ENCODE measurements around the gene TRDN.
"Not testable (repeated sequence)": the region's sequence is repeated elsewhere in the genome, so short reads cannot be mapped to it uniquely, and the experiment has no call there.

TRDN gene

DNA sequence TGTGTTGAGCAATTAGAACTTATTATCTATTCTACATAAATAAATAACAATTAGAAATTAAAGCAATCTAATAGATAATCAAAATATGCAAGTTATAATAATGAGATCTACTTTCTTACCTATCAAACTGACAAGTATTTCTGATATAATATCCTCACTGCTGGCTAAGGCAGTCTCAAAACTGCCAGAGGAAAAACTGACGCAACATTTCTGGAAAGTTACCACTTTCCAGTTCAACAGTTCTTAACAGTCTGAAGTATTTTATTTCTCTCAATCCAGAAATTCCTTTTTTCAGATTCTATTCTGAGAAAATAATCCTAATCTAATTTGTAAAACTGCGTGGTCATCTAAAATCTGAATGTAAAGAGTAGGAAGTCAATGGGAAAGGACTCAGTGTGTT is 121.0 kb downstream of the TRDN start:
- DNase-seq (ENCODE audit: extremely low read depth in 1 of 2, low read depth in 1 of 2), result no peak

DNA sequence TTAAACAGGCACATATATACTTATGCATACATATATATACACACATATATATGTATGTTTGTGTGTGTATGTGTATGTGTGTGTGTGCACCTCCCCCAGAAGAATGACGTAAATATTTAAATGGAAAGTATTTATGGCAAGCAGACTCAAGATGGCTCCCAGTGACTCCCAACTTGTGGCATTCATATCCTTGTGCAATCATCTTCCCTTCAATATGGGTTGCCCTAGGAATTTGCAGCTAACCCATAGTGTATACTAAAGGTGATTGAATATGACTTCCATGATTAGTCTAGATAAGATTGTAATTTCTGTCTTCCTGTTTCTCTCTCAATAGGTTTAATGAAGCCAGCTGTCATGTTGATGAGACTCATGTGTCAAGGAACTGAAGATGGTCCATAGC is 127.6 kb downstream of the TRDN start:
- DNase-seq (ENCODE audit: extremely low read depth in 1 of 2, low read depth in 1 of 2), result no peak

- DNase-seq (ENCODE audit: extremely low read depth in 1 of 2, low read depth in 1 of 2), result no peak
Observed at GRCh38 chr6:123508290-123508689, 128.5 kb downstream of the TRDN start.

- no peak for DNase-seq (ENCODE audit: extremely low read depth in 1 of 2, low read depth in 1 of 2)
Observed at GRCh38 chr6:123507582-123507981, 129.2 kb downstream of the TRDN start.

DNA sequence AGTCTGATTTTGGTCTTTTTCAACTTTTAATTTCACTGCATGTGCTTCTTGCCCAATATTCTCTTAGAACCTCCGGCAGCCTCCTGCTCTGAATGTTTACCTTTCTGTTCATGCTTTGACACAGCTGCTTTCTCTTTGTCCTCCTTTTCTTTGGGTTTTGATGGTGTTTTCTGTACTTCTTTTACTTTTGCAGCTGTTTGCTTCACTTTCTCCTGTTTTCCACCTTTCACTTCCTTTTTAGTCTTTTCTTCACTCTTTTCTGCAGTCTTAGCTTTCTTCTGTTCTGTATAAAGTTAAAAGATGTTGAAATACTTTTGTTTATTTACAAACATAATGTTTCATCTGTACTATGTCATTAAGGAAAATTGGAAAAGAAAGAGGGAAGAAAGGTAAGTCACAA is 133.1 kb downstream of the TRDN start:
- DNase-seq (ENCODE audit: extremely low read depth in 1 of 2, low read depth in 1 of 2), result no peak

- no peak for DNase-seq (ENCODE audit: extremely low read depth in 1 of 2, low read depth in 1 of 2)
Observed at GRCh38 chr6:123497025-123497424, 139.7 kb downstream of the TRDN start.

DNA sequence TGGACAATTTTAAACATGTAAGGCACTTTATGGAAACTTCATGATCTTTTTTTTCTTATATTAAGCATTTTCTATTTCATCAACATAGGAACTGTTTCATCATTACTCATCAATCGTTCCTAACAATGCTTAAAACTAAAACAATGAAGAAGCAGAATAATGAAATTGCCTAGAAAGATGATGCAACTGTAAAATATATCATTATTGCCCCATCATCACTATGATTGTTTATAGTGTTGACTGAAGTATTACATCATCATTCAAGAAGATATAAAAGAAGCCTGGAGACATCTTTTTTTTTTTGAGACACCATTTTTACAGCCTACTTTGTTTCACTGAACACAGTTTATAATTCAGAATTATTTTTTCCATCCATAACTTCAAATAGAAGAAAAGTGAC is 147.2 kb downstream of the TRDN start:
- DNase-seq (ENCODE audit: extremely low read depth in 1 of 2, low read depth in 1 of 2), result no peak

- no peak for DNase-seq (ENCODE audit: extremely low read depth in 1 of 2, low read depth in 1 of 2)
Observed at GRCh38 chr6:123480986-123481385, 155.8 kb downstream of the TRDN start.

GRCh38 chr6:123472025-123472702 is 164.6 kb downstream of the TRDN start:
- DNase-seq (ENCODE audit: extremely low read depth in 1 of 2, low read depth in 1 of 2), result not testable (repeated sequence)

GRCh38 chr6:123467392-123467791 is 169.4 kb downstream of the TRDN start:
- no peak for DNase-seq (ENCODE audit: extremely low read depth in 1 of 2, low read depth in 1 of 2)

- no peak for DNase-seq (ENCODE audit: extremely low read depth in 1 of 2, low read depth in 1 of 2)
Observed at GRCh38 chr6:123462152-123462551, 174.6 kb downstream of the TRDN start.

DNA sequence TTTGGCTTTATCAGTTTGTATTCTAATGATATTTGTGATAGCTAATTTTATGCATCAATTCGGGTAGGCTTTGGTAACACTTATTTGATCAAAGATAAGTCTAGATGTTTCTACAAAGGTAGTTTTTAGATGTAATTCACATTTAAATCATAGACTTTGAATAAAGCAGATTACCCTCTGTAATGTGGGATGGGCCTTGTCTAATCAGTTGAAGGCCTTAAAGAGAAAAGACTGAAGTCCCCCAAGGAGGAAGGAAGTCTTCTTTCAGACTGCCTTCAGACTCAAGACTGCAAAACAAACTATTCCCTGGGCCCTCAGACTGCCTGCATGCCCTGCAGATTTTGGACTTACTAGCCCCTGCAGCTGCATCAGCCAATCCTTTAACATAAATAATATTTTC is 178.5 kb downstream of the TRDN start:
- no peak for DNase-seq (ENCODE audit: extremely low read depth in 1 of 2, low read depth in 1 of 2)

DNA sequence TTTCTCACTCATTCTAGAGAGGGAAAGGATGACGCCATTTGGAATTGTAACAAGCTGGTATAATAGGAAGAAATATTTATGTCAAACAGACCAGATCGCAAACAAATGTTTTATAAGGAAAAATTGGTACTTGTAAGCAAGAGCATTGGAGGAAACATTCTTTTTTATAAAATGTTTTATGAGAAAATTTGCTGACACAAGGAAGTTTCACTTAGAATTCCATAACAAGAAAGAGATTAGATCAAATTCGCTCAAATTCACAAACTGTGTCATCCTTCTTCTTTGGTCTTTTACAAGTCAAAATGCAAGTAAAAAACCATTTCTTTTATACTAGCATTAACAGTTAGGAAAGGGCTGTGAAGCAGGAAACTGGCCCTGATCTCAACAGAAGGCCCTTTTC is 179.9 kb downstream of the TRDN start:
- DNase-seq (ENCODE audit: extremely low read depth in 1 of 2, low read depth in 1 of 2), result no peak

GRCh38 chr6:123454448-123454847 is 182.3 kb downstream of the TRDN start:
- no peak for DNase-seq (ENCODE audit: extremely low read depth in 1 of 2, low read depth in 1 of 2)

- DNase-seq (ENCODE audit: extremely low read depth in 1 of 2, low read depth in 1 of 2), result not testable (repeated sequence)
Observed at GRCh38 chr6:123453071-123453470, 183.7 kb downstream of the TRDN start.

- DNase-seq (ENCODE audit: extremely low read depth in 1 of 2, low read depth in 1 of 2), result no peak
Observed at GRCh38 chr6:123448306-123448884, 188.4 kb downstream of the TRDN start.

GRCh38 chr6:123447315-123447937 is 189.3 kb downstream of the TRDN start:
- DNase-seq (ENCODE audit: extremely low read depth in 1 of 2, low read depth in 1 of 2), result no peak

GRCh38 chr6:123439371-123439770 is 197.4 kb downstream of the TRDN start:
- DNase-seq (ENCODE audit: extremely low read depth in 1 of 2, low read depth in 1 of 2), result no peak

DNA sequence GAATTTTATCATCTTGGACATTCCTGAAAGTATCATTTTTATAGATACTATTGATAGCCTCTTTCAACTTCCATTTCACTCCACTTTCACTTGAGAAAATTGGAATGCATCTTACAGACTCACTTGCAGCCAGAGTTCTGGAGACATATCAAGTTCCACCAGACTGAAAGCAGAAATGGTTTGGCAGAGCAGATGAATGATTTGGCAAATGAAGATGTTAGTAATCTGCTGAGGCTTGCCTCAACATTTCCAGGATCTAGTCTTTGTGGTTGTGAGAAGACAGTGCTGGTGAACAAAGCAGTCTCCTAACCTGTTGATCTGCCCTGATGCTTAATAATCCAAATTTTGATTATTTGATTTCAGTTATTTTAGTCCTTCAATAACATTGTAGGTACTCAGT is 202.6 kb downstream of the TRDN start:
- no peak for DNase-seq (ENCODE audit: extremely low read depth in 1 of 2, low read depth in 1 of 2)

DNA sequence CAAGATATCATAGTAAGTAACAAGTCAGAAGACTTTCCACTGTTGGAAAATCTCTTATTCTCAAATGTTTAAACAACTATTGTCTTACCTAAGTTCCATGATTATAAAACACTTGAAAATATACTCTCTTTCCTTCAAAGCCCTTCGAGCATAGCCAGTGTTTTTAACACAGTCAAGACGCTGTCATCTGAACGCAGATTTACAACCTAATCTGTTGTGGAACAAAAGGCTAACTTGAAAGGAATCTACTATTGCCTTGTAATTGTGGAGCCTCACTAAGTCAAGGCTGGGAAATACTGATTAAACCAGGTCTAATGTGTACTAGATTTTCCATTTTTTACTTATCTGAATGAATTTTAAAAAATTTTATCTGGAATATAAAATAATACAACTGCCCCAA is 205.8 kb downstream of the TRDN start:
- no peak for DNase-seq (ENCODE audit: extremely low read depth in 1 of 2, low read depth in 1 of 2)

GRCh38 chr6:123427008-123427407 is 209.7 kb downstream of the TRDN start:
- no peak for DNase-seq (ENCODE audit: extremely low read depth in 1 of 2, low read depth in 1 of 2)

DNA sequence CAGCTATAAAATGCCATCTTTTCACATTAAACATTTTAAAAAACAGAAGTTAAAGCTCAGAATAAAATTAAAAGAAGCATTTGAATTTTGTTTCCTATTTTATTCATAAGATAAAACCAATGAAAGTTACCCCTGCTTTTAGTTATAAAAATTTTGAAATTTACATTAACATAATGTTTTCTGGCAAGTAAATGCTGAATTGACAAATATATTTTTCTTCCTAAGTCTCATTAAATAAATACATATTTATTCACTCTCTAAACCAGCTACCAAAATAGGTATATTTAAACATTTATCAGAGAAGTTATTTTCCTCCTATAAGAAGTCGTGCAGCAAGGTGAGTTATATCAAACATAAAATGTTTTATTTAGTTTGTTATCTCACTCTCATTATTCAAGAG is 213.6 kb downstream of the TRDN start:
- no peak for DNase-seq (ENCODE audit: extremely low read depth in 1 of 2, low read depth in 1 of 2)

All from activated CD8-positive, alpha-beta memory T cell treated with anti-CD3 and anti-CD28 coated beads for 1 hour (primary cell).